Motor neuron (in vitro differentiated cells): ENCODE results near the gene GINS2. TPM values are rescaled to one million over a fixed set of nuclear protein-coding genes. Genes with fewer than 3 reads are reported as not detected.
A peak's percentile ranks its signal among the peaks of the same experiment; 100 is the strongest.

Experiments used
- ATAC-seq, 8 experiments: fragments of 200-7000 bp; cut with Tn5 transposase; replicated peaks in 6 of 8; 2 replicates each; pipeline ENCODE4 v1.8.0; 2021; ENCODE audit warnings: mild to moderate bottlenecking in 8 of 8, moderate library complexity in 8 of 8
- H3K27ac ChIP-seq, 2 donors: fragments of 250-450 bp; sonication (Bioruptor Pico); 2 replicates each; pipeline ENCODE4 v1.9.0; 2021; ENCODE audit warnings: antibody characterized with exemption in 2 of 2, mild to moderate bottlenecking in 2 of 2, moderate library complexity in 1 of 2
- H3K4me1 ChIP-seq, 2 donors: fragments of 250-450 bp; sonication (Bioruptor Pico); replicated peaks in 1 of 2; 2 replicates each; pipeline ENCODE4 v1.6.1; 2021; ENCODE audit warnings: antibody characterized with exemption in 2 of 2, mild to moderate bottlenecking in 2 of 2, moderate library complexity in 1 of 2
- H3K4me3 ChIP-seq, 5 donors: fragments of 250-450 bp; sonication (Bioruptor Pico); 2 replicates each; pipeline ENCODE4 v1.9.0; 2021; ENCODE audit warnings: antibody characterized with exemption in 5 of 5, mild to moderate bottlenecking in 5 of 5, moderate library complexity in 4 of 5
- WGBS, 10 experiments: fragments of 450-650 bp; shearing (Covaris generic); methylation state at CpG; one replicate each; pipeline ENCODE4 v1.0.0; 2022; 5-methylcytosine and 5-hydroxymethylcytosine counted together
- in situ Hi-C, 9 experiments: fragments of 400-800 bp; cut with MboI; loops; one replicate each; pipeline ENCODE4 v1.15.0; 2021; ENCODE audit warnings: low sequenced_read_pairs in 9 of 9, low pct_unique_long_range_greater_than_20kb in 2 of 9; ENCODE audit not compliant: unreplicated experiment in 9 of 9
- total RNA-seq, 8 experiments: library from RNA; unstranded; fragments of 300-600 nt; gene quantifications; 2 replicates each; pipeline versions ENCODE4 v1.2.3 to v1.2.4, GENCODE V29; 2022

The GINS2 gene
- total RNA-seq, 8 experiments from 2014 or later, result 0.25 to 26.1 (median 5.3) TPM

DNA sequence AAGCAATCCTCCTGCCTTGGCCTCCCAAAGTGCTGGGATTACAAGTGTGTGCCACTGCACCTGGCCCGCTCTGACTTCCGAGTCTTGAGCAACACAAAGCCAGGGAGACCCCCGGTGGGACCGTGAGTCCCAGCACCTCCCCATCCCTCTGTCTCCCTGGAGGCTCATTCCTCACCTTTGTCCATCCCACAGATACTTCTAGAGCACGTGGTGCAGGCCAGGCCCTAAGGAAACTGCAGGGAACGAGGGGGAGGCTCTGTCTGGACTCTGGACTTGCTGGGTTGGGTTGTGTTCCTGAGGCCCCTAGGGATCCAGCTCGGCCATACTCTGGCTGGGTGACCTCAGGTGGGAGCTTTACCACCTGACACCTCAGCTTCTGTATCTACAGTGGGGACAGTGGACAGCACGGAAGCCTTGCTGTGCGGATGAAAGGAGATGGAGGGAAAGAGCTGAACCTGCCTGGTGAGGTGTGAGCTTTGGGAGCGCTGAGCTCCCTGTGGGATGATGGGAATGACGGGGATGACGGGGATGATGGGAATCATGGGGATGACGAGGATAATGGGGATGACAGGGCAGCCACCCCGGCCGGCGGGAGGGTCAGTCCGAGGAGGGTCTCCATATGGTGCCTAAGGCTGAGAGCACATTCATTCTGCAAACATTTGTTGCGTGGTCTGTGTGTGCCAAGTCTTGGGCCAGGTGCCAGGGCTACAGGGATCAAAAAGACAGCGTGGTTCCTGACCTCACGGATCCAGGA, 35.5 kb upstream of the GINS2 start:
- peaks cover 21 to 23% of the 10 kb centered on the region in 2 donors for H3K4me1 ChIP-seq
- no peak overlapping the region for H3K4me3 ChIP-seq
- in situ Hi-C loops, result loop anchor here in 1 of 9 experiments (25.0 kb wide), 1 partner anchor 437 kb away; no protein-coding TSS in a partner anchor
- ATAC-seq, result no peak
- 53 to 100% (median 92%) methylated on average over 1 to 8 of the region's 20 CpGs; no CpG with 5 or more reads in 1 of the 10 experiments for WGBS, 10 experiments
- H3K27ac ChIP-seq, result no peak overlapping the region

DNA sequence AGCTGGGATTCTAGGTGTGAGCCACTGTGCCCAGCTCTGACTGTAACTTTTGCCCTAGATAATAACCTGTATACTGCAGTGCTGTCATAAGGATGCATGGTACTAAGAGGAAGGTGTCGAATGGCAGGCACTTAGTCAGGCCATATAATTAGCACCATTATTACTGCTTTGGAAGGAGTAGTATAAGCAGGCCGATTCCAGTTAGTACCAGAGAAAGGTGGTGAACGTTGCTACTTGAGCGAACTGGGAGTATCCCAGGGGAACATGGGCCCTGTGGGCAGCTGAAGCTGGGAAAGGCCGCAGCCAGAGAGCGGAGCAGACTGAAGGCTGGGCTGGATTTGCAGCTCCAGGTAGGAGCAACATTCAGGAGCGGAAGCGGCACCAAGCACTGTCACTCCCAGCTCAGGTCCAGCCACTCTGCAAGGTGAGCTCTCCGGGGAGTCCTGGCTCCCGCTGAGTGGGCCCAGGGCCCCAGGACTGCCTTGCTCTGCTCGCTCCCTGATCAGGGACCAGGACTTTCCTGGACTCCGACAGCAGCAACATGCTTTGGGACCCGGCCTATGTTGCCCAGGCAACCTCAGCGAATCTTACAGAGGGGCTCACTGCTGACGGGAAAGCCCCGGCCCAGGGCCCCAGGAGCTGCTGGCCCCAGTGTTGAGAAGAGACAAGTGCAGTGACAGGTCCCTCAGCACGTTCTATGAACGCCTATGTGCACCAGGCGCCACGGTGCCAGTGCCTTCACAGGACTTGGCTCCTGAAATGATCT, 33.6 kb upstream of the GINS2 start:
- in situ Hi-C loops, result loop anchor here in 1 of 9 experiments (25.0 kb wide), 1 partner anchor 435 kb away; no protein-coding TSS in a partner anchor
- ATAC-seq, result peak in 5 of 8 experiments; percentile 76 to 88 (median 81)

DNA sequence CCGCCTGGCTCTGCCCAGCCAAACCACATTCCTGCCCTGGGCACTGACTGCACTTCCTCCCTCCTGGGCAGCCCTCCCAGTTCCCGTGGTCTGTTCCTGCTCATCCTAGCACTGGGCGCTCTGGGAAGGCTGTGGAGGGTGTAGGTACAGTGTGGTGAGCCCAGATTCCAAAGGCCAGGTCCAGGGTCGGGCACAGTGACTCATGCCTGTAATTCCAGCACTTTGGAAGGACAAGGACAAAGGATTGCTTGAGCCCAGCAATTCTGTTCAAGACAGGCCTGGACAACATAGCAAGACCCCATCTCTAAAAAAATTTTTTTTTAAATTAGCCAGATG, 31.5 kb upstream of the GINS2 start:
- Histone ChIP-seq H3K27ac (no peak overlapping the region), H3K4me1 (peaks cover 35 to 46% of the 10 kb centered on the region in 2 donors), H3K4me3 (no peak overlapping the region)
- 20 to 100% (median 97%) methylated on average over 1 to 3 of the region's 4 CpGs; no CpG with 5 or more reads in 4 of the 10 experiments for WGBS, 10 experiments
- in situ Hi-C loops, result loop anchor here in 1 of 9 experiments (25.0 kb wide), 1 partner anchor 433 kb away; no protein-coding TSS in a partner anchor
- ATAC-seq, result no peak

More for the DNA sequence above, 33.6 kb upstream of the GINS2 start:
- WGBS, 10 experiments, result 19 to 91% (median 62%) methylated on average over 1 to 10 of the region's 20 CpGs; no CpG with 5 or more reads in 2 of the 10 experiments
- H3K4me1 ChIP-seq, result peaks cover 16 to 27% of the 10 kb centered on the region in 2 donors
- H3K4me3 ChIP-seq, result no peak overlapping the region
- peak overlapping the region; percentile 18 to 61 for H3K27ac ChIP-seq

DNA sequence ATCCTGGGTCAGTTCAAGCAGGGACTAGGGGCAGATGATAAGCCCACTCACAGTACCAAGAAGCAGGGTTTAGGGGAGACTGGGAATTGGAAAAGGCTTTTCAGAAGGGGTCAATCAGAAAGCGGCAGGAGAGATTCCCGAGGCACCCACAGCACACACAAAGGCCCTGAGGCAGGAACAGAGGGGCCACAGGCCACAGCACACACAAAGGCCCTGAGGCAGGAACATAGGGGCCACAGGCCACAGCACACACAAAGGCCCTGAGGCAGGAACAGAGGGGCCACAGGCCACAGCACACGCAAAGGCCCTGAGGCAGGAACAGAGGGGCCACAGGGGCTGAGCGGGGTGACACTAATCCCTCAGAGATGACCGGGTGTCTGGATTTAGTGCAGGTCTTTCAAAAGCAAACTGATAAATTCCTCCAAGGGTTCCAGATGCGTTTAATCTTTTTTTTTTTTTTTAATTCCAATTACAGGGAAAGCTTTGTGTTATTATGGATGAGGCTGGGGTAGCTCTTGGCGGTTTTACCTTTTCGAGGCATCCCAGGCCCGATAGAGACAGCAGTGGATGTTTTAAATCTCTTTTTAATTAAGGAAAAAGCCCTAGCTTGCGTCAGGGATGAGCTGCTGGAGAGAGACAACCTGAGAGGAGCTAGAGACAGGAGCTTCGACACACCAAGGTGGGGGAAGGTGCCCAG, 31.0 kb upstream of the GINS2 start:
- in situ Hi-C loops, result loop anchor here in 1 of 9 experiments (25.0 kb wide), 1 partner anchor 432 kb away; no protein-coding TSS in a partner anchor
- Histone ChIP-seq H3K4me3 (no peak overlapping the region), H3K27ac (no peak overlapping the region), H3K4me1 (peaks cover 39 to 51% of the 10 kb centered on the region in 2 donors)
- ATAC-seq, result no peak
- WGBS, 10 experiments, result 80 to 100% (median 93%) methylated on average over 1 to 6 of the region's 11 CpGs; no CpG with 5 or more reads in 1 of the 10 experiments

DNA sequence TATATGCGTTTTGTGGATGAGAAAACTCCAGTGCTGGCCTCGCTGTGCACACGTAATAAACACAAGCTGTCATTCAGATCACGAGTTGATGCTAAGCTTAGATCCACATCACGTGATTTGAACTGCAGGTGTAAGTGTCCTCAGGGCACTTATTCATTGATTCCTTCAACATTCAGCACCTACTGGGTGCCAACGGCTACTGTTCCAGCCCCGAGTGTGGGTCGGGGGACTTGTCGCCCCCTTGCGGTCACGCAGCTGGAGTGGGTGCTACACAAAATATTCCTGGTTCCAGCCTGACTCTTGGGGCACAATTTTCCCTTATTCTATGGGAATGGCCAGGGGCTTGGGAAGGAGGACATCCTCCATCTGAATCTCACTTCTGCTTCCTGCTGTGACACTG, 29.9 kb upstream of the GINS2 start:
- H3K27ac ChIP-seq, result no peak overlapping the region
- 13 to 76% (median 59%) methylated on average over 2 to 11 of the region's 11 CpGs; no CpG with 5 or more reads in 4 of the 10 experiments for WGBS, 10 experiments
- peak in 2 of 8 experiments; percentile 12 to 51 for ATAC-seq
- H3K4me1 ChIP-seq, result peaks cover 39 to 53% of the 10 kb centered on the region in 2 donors
- no peak overlapping the region for H3K4me3 ChIP-seq
- in situ Hi-C loops, result loop anchor here in 1 of 9 experiments (25.0 kb wide), 1 partner anchor 431 kb away; no protein-coding TSS in a partner anchor

DNA sequence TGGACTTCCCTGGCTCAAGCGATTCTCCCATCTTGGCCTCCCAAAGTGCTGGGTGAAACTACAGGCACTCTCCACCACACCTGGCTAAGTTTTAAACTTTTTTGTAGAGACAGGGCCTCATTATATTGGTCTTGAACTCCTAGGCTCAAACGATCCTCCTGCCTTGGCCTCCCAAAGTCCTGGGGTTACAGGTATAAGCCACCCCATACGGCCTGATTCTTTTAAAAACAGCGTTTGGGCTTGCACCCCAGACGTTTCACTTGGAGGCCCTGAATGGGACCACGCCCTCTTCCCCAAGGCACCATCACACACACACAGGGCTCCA, 29.4 kb upstream of the GINS2 start:
- H3K4me1 ChIP-seq, result peaks cover 40 to 57% of the 10 kb centered on the region in 2 donors
- no peak overlapping the region for H3K27ac ChIP-seq
- WGBS, 10 experiments, result 0 to 100% (median 38%) methylated on average over 1 to 3 of the region's 6 CpGs; no CpG with 5 or more reads in 2 of the 10 experiments
- ATAC-seq, result no peak
- H3K4me3 ChIP-seq, result no peak overlapping the region
- in situ Hi-C loops, result loop anchor here in 1 of 9 experiments (25.0 kb wide), 1 partner anchor 431 kb away; no protein-coding TSS in a partner anchor

DNA sequence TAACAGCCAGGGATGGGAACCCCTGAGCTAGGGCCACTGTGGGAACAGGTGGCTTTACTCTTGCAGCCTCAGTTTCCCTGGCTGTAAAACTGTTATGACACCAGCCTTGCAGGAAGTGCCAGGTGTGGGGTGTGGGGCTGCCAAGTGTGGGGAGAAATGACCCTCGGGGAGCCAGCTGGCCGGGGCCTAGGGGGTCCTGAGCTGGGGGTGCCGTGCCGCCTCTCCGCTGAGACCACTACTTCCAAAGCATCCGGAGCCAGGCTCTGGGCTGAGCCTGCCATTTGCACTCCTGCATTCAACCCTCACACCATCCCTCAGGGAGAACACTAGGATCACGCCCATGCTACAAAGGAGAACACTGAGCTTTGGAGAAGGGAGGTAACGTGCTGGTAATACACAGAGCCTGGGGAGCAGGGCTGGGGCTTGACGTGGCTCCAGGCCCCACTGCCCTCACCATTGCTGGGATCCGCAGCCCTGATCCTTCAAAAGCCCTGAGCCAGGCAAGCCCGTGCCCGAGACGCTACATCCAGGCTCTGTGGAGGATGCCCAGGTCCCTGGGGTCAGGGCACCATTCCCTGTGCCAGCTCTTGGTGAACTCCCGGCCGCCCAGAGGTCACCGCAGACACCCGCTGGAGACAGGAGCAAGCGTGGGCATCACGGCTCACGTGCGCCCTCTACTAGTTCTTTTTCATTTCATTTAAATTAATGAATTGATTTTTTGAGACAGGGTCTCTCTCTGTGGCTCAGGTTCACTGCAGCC, 28.8 kb upstream of the GINS2 start:
- WGBS, 10 experiments, result 0 to 37% (median 7%) methylated on average over 1 to 7 of the region's 21 CpGs; no CpG with 5 or more reads in 6 of the 10 experiments
- ATAC-seq, result peak; percentile 2 to 73 (median 20)
- Histone ChIP-seq H3K4me3 (no peak overlapping the region), H3K4me1 (peaks cover 42 to 58% of the 10 kb centered on the region in 2 donors), H3K27ac (no peak overlapping the region)
- in situ Hi-C loops, result loop anchor here in 1 of 9 experiments (25.0 kb wide), 1 partner anchor 430 kb away; no protein-coding TSS in a partner anchor

DNA sequence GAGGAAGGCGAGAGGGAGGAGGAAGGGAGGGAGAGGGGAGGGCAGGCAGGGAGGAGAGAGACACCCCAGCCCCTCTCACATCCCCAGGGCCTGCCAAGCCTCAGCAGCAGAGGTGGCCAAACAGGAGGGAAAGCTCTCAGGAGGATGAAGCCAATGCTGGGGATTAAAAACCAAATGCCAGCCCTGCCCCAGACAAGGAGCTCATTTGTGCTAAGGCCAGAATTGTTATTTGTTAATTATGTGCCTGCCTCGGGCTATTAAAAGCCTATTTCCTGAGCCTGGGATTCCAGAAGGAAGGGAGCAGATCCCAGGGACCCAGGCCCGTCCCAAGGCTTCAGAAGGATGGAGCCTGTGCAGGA, 27.9 kb upstream of the GINS2 start:
- no peak overlapping the region for H3K4me3 ChIP-seq
- H3K27ac ChIP-seq, result peak overlapping the region in 1 of 2 donors; percentile 89
- peak in 1 of 8 experiments; percentile 59 for ATAC-seq
- in situ Hi-C loops, result loop anchor here in 1 of 9 experiments (25.0 kb wide), 1 partner anchor 429 kb away; no protein-coding TSS in a partner anchor
- 0% methylated on average over 1 of the region's 3 CpGs; no CpG with 5 or more reads in 9 of the 10 experiments for WGBS, 10 experiments
- peaks cover 37 to 53% of the 10 kb centered on the region in 2 donors for H3K4me1 ChIP-seq

DNA sequence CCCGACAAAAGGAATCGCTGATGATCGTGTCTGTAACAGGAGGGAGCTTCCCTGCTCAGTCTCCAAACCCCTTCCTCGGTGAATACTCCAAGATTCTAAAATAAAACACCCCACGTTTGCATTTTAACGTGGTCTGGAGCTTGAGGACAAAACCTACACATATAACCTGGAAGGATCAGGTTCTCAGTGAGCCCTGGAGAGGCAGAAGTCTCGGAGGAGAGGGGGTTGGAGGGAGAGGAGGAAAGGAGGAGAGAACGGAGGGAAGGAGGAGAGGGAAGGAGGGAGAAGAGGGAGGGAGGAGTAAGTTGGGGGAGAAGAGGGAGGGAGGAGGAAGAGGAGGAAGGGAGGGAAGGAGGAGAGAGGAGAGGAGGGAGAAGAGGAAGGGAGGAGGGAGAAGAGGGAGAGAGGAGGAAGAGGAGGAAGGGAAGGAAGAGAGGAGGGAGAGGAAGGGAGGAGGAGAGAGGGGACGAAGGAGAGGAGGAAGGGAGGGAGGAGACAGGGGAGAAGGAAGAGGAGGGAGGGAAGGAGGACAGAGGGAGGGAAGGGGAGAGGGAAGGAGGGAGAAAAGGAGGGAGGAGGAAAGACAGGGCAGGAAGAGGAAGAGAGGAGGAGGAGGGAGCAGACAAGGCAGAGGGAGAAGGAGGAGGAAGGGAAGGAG, 27.4 kb upstream of the GINS2 start:
- Histone ChIP-seq H3K27ac (peak overlapping the region; percentile 63 to 89), H3K4me3 (no peak overlapping the region), H3K4me1 (peaks cover 37 to 48% of the 10 kb centered on the region in 2 donors)
- in situ Hi-C loops, result loop anchor here in 1 of 9 experiments (25.0 kb wide), 1 partner anchor 429 kb away; no protein-coding TSS in a partner anchor
- ATAC-seq, result no peak
- WGBS, 10 experiments, result 0 to 54% (median 10%) methylated on average over 2 to 5 of the region's 9 CpGs; no CpG with 5 or more reads in 5 of the 10 experiments

DNA sequence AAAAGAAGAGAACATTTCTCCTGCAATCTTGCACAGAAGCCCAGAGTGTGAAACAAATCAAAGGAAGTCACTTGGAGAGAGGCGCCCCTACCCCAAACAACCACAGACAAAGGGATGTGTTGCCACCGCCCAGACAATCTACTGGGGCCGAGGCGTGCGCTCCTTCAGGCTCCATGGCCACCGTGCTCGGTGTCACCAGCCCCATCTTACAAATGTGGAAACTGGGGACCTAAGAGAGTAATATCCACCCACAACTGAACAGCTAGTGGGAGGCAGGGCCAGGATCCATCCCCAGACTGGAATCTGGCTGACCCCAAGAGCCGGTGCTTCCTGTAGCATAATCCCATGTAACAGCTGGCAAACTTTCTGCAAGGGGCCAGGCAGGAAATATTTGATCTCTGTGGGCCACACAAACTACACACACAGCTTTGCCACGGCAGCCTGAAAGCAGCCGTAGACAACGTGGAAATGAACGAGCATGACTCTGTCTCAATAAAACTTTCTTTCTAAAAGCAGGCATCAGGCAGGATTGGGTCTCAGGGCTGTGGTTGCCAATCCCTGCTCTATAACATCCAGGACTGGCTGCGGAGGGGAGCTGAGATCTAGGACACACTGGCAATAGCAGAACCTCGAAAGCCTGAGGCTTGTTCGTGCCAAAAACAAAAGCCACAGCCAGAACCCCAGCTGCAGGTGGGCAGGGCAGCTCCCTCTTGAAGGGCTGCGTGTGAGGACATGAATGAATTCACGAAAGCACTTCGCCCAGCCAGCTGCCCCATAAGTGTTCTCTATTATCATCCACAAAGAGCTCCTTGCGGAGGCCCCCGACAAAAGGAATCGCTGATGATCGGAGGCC, 26.6 kb upstream of the GINS2 start:
- in situ Hi-C loops, result loop anchor here in 1 of 9 experiments (25.0 kb wide), 1 partner anchor 428 kb away; no protein-coding TSS in a partner anchor
- peaks cover 45 to 55% of the 10 kb centered on the region in 2 donors for H3K4me1 ChIP-seq
- ATAC-seq, result peak in 6 of 8 experiments; percentile 56 to 83 (median 68)
- H3K27ac ChIP-seq, result peak overlapping the region; percentile 67 to 89
- H3K4me3 ChIP-seq, result no peak overlapping the region
- 0 to 77% (median 28%) methylated on average over 1 to 10 of the region's 22 CpGs; no CpG with 5 or more reads in 2 of the 10 experiments for WGBS, 10 experiments
